ENCODE measurements around the gene TRAPPC1.

DNA sequence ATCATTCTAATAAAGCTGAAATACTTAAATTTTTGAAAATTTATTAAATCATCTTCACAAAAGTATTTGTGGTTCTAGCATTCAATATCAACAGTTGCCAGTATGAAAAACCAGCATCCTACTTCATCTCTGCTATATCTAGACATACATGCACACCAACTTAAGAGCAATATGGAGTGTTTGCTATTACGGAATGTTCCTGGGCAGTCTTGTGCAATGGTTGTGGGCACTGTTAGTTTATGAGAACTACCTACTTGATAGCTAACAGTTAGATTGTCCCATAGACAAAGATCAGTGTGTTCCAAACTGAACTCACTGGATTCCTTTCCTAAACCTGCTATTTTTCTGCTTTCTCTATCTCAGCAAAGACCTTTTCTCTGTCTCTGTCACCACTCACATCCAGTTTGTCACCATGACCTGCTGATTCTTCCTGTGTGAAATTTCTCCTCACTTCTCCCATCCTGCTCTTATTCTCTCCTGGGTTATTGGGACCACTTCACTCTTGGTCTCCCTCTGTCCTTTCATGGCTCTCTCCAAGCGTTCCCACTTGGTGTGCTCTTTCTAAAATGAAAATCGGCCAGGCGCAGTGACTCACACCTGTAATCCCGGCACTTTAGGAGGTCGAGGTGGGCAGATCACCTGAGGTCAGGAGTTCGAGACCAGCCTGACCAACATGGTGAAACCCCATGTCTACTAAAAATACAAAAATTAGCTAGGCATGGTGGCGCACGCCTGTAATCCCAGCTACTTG is 27.9 kb upstream of the TRAPPC1 start:
- TF ChIP-seq, protein P1, sequence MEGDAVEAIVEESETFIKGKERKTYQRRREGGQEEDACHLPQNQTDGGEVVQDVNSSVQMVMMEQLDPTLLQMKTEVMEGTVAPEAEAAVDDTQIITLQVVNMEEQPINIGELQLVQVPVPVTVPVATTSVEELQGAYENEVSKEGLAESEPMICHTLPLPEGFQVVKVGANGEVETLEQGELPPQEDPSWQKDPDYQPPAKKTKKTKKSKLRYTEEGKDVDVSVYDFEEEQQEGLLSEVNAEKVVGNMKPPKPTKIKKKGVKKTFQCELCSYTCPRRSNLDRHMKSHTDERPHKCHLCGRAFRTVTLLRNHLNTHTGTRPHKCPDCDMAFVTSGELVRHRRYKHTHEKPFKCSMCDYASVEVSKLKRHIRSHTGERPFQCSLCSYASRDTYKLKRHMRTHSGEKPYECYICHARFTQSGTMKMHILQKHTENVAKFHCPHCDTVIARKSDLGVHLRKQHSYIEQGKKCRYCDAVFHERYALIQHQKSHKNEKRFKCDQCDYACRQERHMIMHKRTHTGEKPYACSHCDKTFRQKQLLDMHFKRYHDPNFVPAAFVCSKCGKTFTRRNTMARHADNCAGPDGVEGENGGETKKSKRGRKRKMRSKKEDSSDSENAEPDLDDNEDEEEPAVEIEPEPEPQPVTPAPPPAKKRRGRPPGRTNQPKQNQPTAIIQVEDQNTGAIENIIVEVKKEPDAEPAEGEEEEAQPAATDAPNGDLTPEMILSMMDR (IDR thresholded peaks at IDR 0.05), result no peak
- TF ChIP-seq POLR2A (IDR thresholded peaks at IDR 0.05), result no peak
